Rectal smooth muscle tissue (tissue), 1 donor: ENCODE results near the gene BCL2L14.
"Not testable (repeated sequence)": the region's sequence is repeated elsewhere in the genome, so short reads cannot be mapped to it uniquely, and the experiment has no call there.

Source experiments
- H3K27ac ChIP-seq: one replicate; pipeline ENCODE4 v1.7.0; 2013; ENCODE audit warnings: low read depth, low read length, inconsistent platforms
- H3K27me3 ChIP-seq: one replicate; pipeline ENCODE4 v1.7.0; 2013; ENCODE audit warnings: low read length; ENCODE audit not compliant: control insufficient read depth, insufficient read depth
- H3K36me3 ChIP-seq: one replicate; pipeline ENCODE4 v1.7.0; 2013; ENCODE audit warnings: low read length; ENCODE audit not compliant: control insufficient read depth, insufficient read depth
- H3K4me1 ChIP-seq: one replicate; pipeline ENCODE4 v1.7.0; 2013; ENCODE audit warnings: low read length; ENCODE audit not compliant: control insufficient read depth, insufficient read depth
- H3K4me3 ChIP-seq: one replicate; pipeline ENCODE4 v1.7.0; 2013; ENCODE audit warnings: low read length
- H3K9ac ChIP-seq: one replicate; pipeline ENCODE4 v1.7.0; 2013; ENCODE audit warnings: low read length

Gene BCL2L14

GRCh38 chr12:12094481-12094880, 23.7 kb downstream of the BCL2L14 start:
- H3K27me3 ChIP-seq: no peaks in the 10 kb centered on the region
- H3K4me1 ChIP-seq: no peaks in the 10 kb centered on the region
- no peak overlapping the region for H3K27ac ChIP-seq
- no peak overlapping the region for H3K4me3 ChIP-seq
- H3K36me3 ChIP-seq: no peaks in the 10 kb centered on the region
- H3K9ac ChIP-seq: no peak overlapping the region

GRCh38 chr12:12095021-12095420, 24.3 kb downstream of the BCL2L14 start:
- no peaks in the 10 kb centered on the region for H3K27me3 ChIP-seq

GRCh38 chr12:12097891-12098690, 27.4 kb downstream of the BCL2L14 start:
- Histone ChIP-seq H3K4me1 (no peaks in the 10 kb centered on the region), H3K36me3 (no peaks in the 10 kb centered on the region), H3K4me3 (no peak overlapping the region), H3K9ac (no peak overlapping the region), H3K27me3 (no peaks in the 10 kb centered on the region), H3K27ac (no peak overlapping the region)

More at GRCh38 chr12:12095021-12095420, 24.3 kb downstream of the BCL2L14 start:
- no peak overlapping the region for H3K4me3 ChIP-seq
- no peak overlapping the region for H3K9ac ChIP-seq
- no peak overlapping the region for H3K27ac ChIP-seq
- H3K4me1 ChIP-seq: no peaks in the 10 kb centered on the region
- H3K36me3 ChIP-seq: no peaks in the 10 kb centered on the region

GRCh38 chr12:12098691-12099015, 27.9 kb downstream of the BCL2L14 start:
- no peaks in the 10 kb centered on the region for H3K4me1 ChIP-seq
- no peaks in the 10 kb centered on the region for H3K36me3 ChIP-seq
- H3K27me3 ChIP-seq: no peaks in the 10 kb centered on the region
- H3K4me3 ChIP-seq: no peak overlapping the region
- H3K9ac ChIP-seq: no peak overlapping the region
- H3K27ac ChIP-seq: no peak overlapping the region

- no peaks in the 10 kb centered on the region for H3K36me3 ChIP-seq
- no peaks in the 10 kb centered on the region for H3K27me3 ChIP-seq
- H3K27ac ChIP-seq: no peak overlapping the region
- H3K4me3 ChIP-seq: no peak overlapping the region
- no peaks in the 10 kb centered on the region for H3K4me1 ChIP-seq
- no peak overlapping the region for H3K9ac ChIP-seq
These were observed 28.4 kb downstream of the BCL2L14 start for GRCh38 chr12:12099102-12099501.

GRCh38 chr12:12107678-12108077, 36.9 kb downstream of the BCL2L14 start:
- no peak overlapping the region for H3K27ac ChIP-seq

GRCh38 chr12:12108441-12109058, 37.8 kb downstream of the BCL2L14 start:
- no peaks in the 10 kb centered on the region for H3K4me1 ChIP-seq
- H3K4me3 ChIP-seq: no peak overlapping the region
- no peaks in the 10 kb centered on the region for H3K27me3 ChIP-seq
- H3K36me3 ChIP-seq: no peaks in the 10 kb centered on the region
- no peak overlapping the region for H3K27ac ChIP-seq
- H3K9ac ChIP-seq: no peak overlapping the region

More at GRCh38 chr12:12107678-12108077, 36.9 kb downstream of the BCL2L14 start:
- Histone ChIP-seq H3K36me3 (no peaks in the 10 kb centered on the region), H3K9ac (no peak overlapping the region), H3K27me3 (no peaks in the 10 kb centered on the region), H3K4me1 (no peaks in the 10 kb centered on the region), H3K4me3 (no peak overlapping the region)

GRCh38 chr12:12110923-12111555, 40.3 kb downstream of the BCL2L14 start:
- not testable (repeated sequence) for H3K9ac ChIP-seq, H3K4me1 ChIP-seq, H3K27me3 ChIP-seq, H3K36me3 ChIP-seq, H3K27ac ChIP-seq, H3K4me3 ChIP-seq

GRCh38 chr12:12115514-12115913, 44.8 kb downstream of the BCL2L14 start:
- Histone ChIP-seq H3K4me3 (no peak overlapping the region), H3K9ac (no peak overlapping the region), H3K27ac (no peak overlapping the region)

GRCh38 chr12:12116677-12117076, 45.9 kb downstream of the BCL2L14 start:
- Histone ChIP-seq H3K27me3 (no peaks in the 10 kb centered on the region), H3K4me1 (no peaks in the 10 kb centered on the region), H3K4me3 (no peak overlapping the region), H3K27ac (no peak overlapping the region), H3K36me3 (no peaks in the 10 kb centered on the region), H3K9ac (no peak overlapping the region)

More at GRCh38 chr12:12115514-12115913, 44.8 kb downstream of the BCL2L14 start:
- Histone ChIP-seq H3K36me3 (no peaks in the 10 kb centered on the region), H3K4me1 (no peaks in the 10 kb centered on the region), H3K27me3 (no peaks in the 10 kb centered on the region)

- Histone ChIP-seq H3K4me1 (no peaks in the 10 kb centered on the region), H3K27me3 (no peaks in the 10 kb centered on the region), H3K27ac (no peak overlapping the region), H3K9ac (no peak overlapping the region), H3K36me3 (no peaks in the 10 kb centered on the region), H3K4me3 (no peak overlapping the region)
These were observed 50.3 kb downstream of the BCL2L14 start for GRCh38 chr12:12121061-12121460.

GRCh38 chr12:12123036-12123604, 52.4 kb downstream of the BCL2L14 start:
- no peak overlapping the region for H3K4me3 ChIP-seq
- no peak overlapping the region for H3K9ac ChIP-seq
- H3K27me3 ChIP-seq: no peaks in the 10 kb centered on the region
- H3K36me3 ChIP-seq: peaks cover 3% of the 10 kb centered on the region
- no peak overlapping the region for H3K27ac ChIP-seq
- H3K4me1 ChIP-seq: no peaks in the 10 kb centered on the region
